Left ventricle myocardium inferior (tissue), 1 donor: ENCODE results near the gene PLXNB2. TPM values are rescaled to one million over a fixed set of nuclear protein-coding genes. Genes with fewer than 3 reads are reported as not detected.

Experiments
- DNase-seq: peaks from one replicate; pipeline ENCODE4 v3.0.0-alpha.2; 2020
- H3K27ac ChIP-seq: fragments of 200-600 bp; replicated peaks from 2 replicates; pipeline ENCODE4 v1.8.0; 2021
- H3K27me3 ChIP-seq: fragments of 200-600 bp; 2 replicates; pipeline ENCODE4 v1.8.0; 2021; ENCODE audit warnings: low read depth
- H3K36me3 ChIP-seq: fragments of 200-600 bp; 2 replicates; pipeline ENCODE4 v1.8.0; 2021
- H3K4me1 ChIP-seq: fragments of 200-600 bp; 2 replicates; pipeline ENCODE4 v1.8.0; 2021
- H3K4me3 ChIP-seq: fragments of 200-600 bp; 2 replicates; pipeline ENCODE4 v1.8.0; 2021; ENCODE audit warnings: mild to moderate bottlenecking, moderate library complexity
- H3K9me3 ChIP-seq: fragments of 200-600 bp; replicated peaks from 2 replicates; pipeline ENCODE4 v1.8.0; 2021
- intact Hi-C: fragments of 100-400 bp; cut with micrococcal nuclease; formaldehyde crosslinking; loops from one replicate; pipeline ENCODE4 v1.11.0; 2022
- total RNA-seq: library from RNA; stranded (reverse); fragmentation: NEBNext Ultra II Directional; extraction: Animal tissue kit (Norgen Biotek cat#: 25700); gene quantifications from one replicate; pipeline ENCODE4 v1.2.1, GENCODE V29; 2021
- TF ChIP-seq, protein P1 (sequence below): fragments of 200-600 bp; IDR thresholded peaks from 2 replicates; pipeline ENCODE4 v1.8.0; 2021; ENCODE audit warnings: antibody characterized with exemption, mild to moderate bottlenecking, borderline replicate concordance
- donor health status: DM: no; HTN: yes; CAD: no; lungs with severe emphysema.

Gene PLXNB2
- total RNA-seq, 1 donor from 2014 or later: 50.2 TPM

DNA sequence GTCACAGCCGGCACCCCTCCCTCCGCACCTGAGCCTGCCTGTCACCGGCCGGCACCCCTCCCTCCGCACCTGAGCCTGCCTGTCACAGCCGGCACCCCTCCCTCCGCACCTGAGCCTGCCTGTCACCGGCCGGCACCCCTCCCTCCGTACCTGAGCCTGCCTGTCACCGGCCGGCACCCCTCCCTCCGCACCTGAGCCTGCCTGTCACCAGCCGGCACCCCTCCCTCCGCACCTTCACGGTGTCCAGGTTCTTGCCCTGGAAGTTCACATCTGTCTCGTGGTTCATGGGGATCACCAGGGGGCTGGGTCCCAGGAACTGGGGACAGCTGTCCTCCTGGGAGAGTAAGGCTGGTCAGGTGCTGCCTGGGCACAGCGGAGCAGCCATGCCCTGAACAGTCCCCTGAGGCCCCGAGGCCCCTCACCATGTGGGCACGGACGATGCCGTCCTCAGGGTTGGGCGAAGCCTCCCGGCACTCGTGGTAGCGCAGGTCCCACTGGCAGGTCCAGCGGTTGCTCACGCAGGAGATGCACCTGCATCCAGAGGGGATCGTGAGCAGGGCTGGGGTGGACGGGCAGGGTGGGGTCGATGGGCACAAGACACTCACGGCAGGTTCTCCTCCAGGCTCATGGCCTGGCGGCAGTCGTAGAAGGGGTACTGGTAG, 21.7 kb downstream of the PLXNB2 start:
- Histone ChIP-seq H3K9me3 (no peaks in the 10 kb centered on the region), H3K27ac (no peak overlapping the region), H3K36me3 (peaks cover 88% of the 10 kb centered on the region), H3K4me1 (peaks cover 20% of the 10 kb centered on the region), H3K4me3 (no peak overlapping the region), H3K27me3 (no peaks in the 10 kb centered on the region)
- TF ChIP-seq, protein P1, sequence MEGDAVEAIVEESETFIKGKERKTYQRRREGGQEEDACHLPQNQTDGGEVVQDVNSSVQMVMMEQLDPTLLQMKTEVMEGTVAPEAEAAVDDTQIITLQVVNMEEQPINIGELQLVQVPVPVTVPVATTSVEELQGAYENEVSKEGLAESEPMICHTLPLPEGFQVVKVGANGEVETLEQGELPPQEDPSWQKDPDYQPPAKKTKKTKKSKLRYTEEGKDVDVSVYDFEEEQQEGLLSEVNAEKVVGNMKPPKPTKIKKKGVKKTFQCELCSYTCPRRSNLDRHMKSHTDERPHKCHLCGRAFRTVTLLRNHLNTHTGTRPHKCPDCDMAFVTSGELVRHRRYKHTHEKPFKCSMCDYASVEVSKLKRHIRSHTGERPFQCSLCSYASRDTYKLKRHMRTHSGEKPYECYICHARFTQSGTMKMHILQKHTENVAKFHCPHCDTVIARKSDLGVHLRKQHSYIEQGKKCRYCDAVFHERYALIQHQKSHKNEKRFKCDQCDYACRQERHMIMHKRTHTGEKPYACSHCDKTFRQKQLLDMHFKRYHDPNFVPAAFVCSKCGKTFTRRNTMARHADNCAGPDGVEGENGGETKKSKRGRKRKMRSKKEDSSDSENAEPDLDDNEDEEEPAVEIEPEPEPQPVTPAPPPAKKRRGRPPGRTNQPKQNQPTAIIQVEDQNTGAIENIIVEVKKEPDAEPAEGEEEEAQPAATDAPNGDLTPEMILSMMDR: no peak
- intact Hi-C loops: no loop called here
- no peak for DNase-seq

DNA sequence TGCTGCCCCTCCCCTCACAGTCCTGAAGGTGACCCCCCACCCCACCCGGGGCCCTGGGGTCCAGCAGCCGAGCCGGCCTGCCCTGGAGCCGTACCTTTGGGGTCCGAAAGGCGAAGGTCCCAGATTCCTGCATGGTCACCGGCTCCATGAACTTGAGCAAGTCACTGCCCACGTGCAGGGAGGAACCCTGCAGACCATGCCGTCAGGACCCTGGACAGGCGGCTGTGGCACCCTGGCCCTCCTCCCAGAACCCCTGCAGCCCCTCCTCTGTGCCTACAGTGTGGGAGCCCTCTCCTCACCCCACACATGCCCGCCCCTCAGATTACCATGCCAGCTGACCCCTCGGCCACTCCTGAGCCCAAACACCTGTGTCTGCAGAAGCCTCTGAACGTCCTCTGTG, 23.0 kb downstream of the PLXNB2 start:
- no peaks in the 10 kb centered on the region for H3K9me3 ChIP-seq
- H3K36me3 ChIP-seq: peaks cover 91% of the 10 kb centered on the region
- no peak for DNase-seq
- TF ChIP-seq, protein P1: no peak
- no peak overlapping the region for H3K27ac ChIP-seq
- H3K4me3 ChIP-seq: no peak overlapping the region
- intact Hi-C loops: no loop called here
- H3K27me3 ChIP-seq: no peaks in the 10 kb centered on the region
- peaks cover 20% of the 10 kb centered on the region for H3K4me1 ChIP-seq

DNA sequence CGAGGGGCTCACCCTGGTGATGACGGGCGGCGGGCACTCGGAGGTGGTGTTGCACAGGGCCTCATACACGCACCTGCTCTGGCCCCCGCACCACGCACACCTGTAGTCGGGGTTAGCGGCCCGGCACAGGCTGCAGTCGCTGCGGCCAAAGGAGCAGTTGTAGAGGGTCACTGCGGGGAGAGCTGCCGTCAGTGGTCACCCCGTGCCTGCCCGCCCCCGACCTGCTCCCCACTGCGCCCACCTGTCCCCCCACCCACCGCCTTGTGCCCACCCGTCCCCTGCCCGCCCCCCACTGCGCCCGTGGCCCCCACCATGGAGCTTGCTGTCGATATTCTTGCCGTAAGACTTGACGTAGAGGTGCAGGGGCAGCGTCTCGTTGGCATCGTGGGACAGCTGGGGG, 23.6 kb downstream of the PLXNB2 start:
- no peak overlapping the region for H3K4me3 ChIP-seq
- TF ChIP-seq, protein P1: no peak
- no peak overlapping the region for H3K27ac ChIP-seq
- intact Hi-C loops: no loop called here
- H3K36me3 ChIP-seq: peaks cover 91% of the 10 kb centered on the region
- DNase-seq: no peak
- H3K9me3 ChIP-seq: no peaks in the 10 kb centered on the region
- no peaks in the 10 kb centered on the region for H3K27me3 ChIP-seq
- peaks cover 19% of the 10 kb centered on the region for H3K4me1 ChIP-seq

DNA sequence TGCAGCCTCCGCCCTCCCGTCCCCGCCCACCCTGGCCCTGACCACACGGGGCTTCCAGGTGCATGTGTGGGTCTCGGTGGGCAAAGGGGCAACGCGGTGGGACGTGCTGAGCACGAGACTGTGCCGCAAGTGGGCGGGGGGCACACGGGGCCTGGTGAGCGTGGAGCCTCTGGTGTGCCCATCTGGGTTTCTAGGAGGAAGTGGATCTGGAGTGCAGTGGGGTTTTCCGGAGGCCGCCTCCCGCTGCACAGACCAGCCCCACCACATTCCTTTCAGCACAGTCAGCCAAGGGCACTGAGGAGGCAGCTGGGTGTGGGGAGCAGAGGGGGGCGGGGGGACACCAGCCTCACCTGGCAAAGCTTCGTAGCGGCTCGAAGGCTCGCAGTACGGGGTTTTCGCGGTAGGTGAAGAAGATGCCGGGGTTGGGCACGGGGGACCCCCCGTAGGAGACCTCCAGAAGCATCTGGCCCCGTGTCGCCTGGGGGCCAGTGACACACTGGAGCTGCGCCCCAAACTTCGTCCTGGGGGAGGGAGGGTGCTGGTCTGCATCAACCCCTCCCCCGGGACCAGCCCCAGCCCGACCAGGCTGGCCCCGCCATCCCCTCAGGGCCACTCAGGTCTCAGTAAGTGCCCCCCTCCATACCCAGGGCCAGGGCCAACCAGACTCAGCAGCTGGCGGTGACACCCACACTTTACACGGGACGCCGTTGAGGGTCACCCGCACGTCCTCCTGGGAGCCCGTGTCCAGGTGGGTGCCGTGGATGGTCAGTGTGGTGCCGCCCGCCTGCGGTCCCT, 24.9 kb downstream of the PLXNB2 start:
- DNase-seq: no peak
- Histone ChIP-seq H3K27me3 (no peaks in the 10 kb centered on the region), H3K36me3 (peaks cover 91% of the 10 kb centered on the region), H3K4me3 (no peak overlapping the region), H3K27ac (peak overlapping the region; percentile 66), H3K4me1 (peaks cover 16% of the 10 kb centered on the region), H3K9me3 (no peaks in the 10 kb centered on the region)
- intact Hi-C loops: no loop called here
- TF ChIP-seq, protein P1: no peak

DNA sequence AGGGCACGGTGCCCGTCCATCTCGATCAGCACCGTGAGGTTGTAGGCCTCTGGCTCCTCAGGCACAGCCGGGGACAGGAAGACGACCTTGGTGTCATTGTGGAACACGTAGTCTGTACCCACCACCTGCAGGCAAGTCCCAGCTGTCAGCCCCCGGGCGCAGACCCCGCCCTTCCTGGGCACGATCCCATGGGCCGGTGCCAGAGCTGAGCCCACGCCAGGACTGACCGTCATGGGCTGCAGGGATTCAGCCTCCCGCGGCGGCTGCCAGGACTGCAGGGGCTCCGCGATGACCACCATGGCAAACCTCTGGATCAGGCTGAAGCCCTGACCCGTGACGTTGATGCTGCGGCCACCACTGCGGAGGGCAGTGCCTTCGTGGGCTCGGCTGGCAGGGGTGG, 25.5 kb downstream of the PLXNB2 start:
- TF ChIP-seq, protein P1: peak; percentile 31
- Histone ChIP-seq H3K27me3 (no peaks in the 10 kb centered on the region), H3K4me3 (no peak overlapping the region), H3K27ac (peak overlapping the region; percentile 66), H3K4me1 (peaks cover 16% of the 10 kb centered on the region), H3K36me3 (peaks cover 91% of the 10 kb centered on the region), H3K9me3 (no peaks in the 10 kb centered on the region)
- intact Hi-C loops: no loop called here
- no peak for DNase-seq
